CD4-positive, alpha-beta T cell treated with Interleukin-15 for 1 hour (primary cell): ENCODE results near the gene TSPAN2.

Experiments used
- DNase-seq: peaks from one replicate; pipeline ENCODE4 v3.0.0-alpha.2; 2020

TSPAN2 gene

GRCh38 chr1:115073298-115074087 lies 15.8 kb downstream of the TSPAN2 start:
- no peak for DNase-seq

- no peak for DNase-seq
Measured at GRCh38 chr1:115071012-115071664, 18.2 kb downstream of the TSPAN2 start.

GRCh38 chr1:115069659-115070308 lies 19.5 kb downstream of the TSPAN2 start:
- DNase-seq, result no peak

- DNase-seq, result no peak
Measured at GRCh38 chr1:115068826-115069585, 20.3 kb downstream of the TSPAN2 start.

- no peak for DNase-seq
Measured at GRCh38 chr1:115067161-115067859, 22.0 kb downstream of the TSPAN2 start.

- DNase-seq, result no peak
Measured at GRCh38 chr1:115065021-115065420, 24.3 kb downstream of the TSPAN2 start.

GRCh38 chr1:115064461-115064860 lies 24.8 kb downstream of the TSPAN2 start:
- no peak for DNase-seq

GRCh38 chr1:115063228-115063901 lies 25.9 kb downstream of the TSPAN2 start:
- peak; percentile 31 for DNase-seq

- peak; percentile 95 for DNase-seq
Measured at GRCh38 chr1:115062542-115063004, 26.7 kb downstream of the TSPAN2 start.

- DNase-seq, result no peak
Measured at GRCh38 chr1:115060501-115060900, 28.8 kb downstream of the TSPAN2 start.

- no peak for DNase-seq
Measured at GRCh38 chr1:115059316-115059715, 30.0 kb downstream of the TSPAN2 start.

GRCh38 chr1:115057661-115058254 lies 31.5 kb downstream of the TSPAN2 start:
- DNase-seq, result no peak

- DNase-seq, result no peak
Measured at GRCh38 chr1:115056395-115056798, 32.9 kb downstream of the TSPAN2 start.

GRCh38 chr1:115052454-115053083 lies 36.7 kb downstream of the TSPAN2 start:
- DNase-seq, result peak; percentile 53

- no peak for DNase-seq
Measured at GRCh38 chr1:115051850-115052249, 37.5 kb downstream of the TSPAN2 start.

GRCh38 chr1:115046751-115047150 lies 42.6 kb downstream of the TSPAN2 start:
- no peak for DNase-seq

GRCh38 chr1:115041654-115042053 lies 47.6 kb downstream of the TSPAN2 start:
- no peak for DNase-seq

- DNase-seq, result no peak
Measured at GRCh38 chr1:115040501-115040900, 48.8 kb downstream of the TSPAN2 start.

- no peak for DNase-seq
Measured at GRCh38 chr1:115036814-115037507, 52.3 kb downstream of the TSPAN2 start.

GRCh38 chr1:115035652-115036051 lies 53.7 kb downstream of the TSPAN2 start:
- no peak for DNase-seq
